Activated CD4-positive, alpha-beta T cell treated with anti-CD3 and anti-CD28 coated beads, Interleukin-2, amount 50 U/mL, for 48 hours (primary cell): ENCODE measurements around the gene PCDH1.
"Not testable (repeated sequence)": the region's sequence is repeated elsewhere in the genome, so short reads cannot be mapped to it uniquely, and the experiment has no call there.

Experiments used
- DNase-seq, 2 experiments: peaks; one replicate each; pipeline ENCODE4 v3.0.0-alpha.2; 2020

PCDH1 gene

GRCh38 chr5:141878186-141878710 lies at the start of gene PCDH1:
PCDH1 (minus strand) TSS chr5:141878410; CDS start chr5:141878262, 148 bp downstream.
- peak; percentile 15 to 24 for DNase-seq

DNA sequence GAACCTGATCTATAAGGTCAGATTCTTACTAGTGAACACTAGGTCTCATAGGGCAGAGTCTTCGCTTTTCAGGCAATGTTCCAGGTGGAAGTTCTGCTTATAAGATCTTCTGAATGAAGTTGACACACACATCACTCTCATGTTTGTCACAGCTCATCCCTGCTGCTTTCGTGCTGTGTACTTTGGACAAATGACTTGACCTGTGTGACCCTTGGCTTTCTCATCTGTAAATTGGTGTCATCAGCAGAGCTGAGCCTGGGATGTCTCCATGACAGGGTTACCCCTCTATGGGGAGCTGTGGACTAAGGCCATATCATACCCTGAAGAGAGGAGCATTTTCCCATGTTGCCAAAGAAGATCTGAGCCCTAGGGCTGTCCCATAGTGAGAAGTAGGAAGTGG lies 48.2 kb upstream of the PCDH1 start:
- no peak for DNase-seq

- DNase-seq = peak; percentile 96 to 97
Observed at GRCh38 chr5:141923448-141924313, 45.5 kb upstream of the PCDH1 start, which contains the start of gene DELE1. DELE1 (plus strand) TSS chr5:141923871; CDS start chr5:141923942, 71 bp downstream.

DNA sequence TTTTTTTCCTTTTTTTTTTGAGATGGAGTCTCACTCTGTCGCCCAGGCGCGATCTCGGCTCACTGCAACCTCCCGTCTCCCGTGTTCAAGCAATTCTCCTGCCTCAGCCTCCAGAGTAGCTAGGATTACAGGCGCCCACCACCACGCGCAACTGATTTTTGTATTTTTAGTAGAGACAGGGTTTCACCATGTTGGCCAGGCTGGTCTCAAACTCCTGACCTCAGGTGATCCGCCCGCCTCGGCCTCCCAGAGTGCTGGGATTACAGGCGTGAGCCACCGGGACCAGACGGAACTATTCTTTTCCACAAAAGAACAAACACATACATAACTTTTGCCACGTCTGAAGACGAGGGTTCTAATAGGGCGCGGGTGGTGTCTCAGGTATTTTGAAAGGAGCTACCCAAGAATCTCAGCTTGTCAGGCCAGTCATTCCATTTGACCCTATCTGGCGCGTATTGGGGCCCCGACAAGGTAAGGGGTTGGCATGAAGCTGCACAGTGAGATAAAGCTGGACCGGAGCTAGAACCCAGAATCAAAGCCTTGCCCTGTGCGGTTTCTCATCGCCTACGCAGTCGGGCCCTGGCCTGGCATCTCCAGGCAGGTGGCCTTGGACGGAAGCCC lies 44.7 kb upstream of the PCDH1 start:
- not testable (repeated sequence) for DNase-seq

GRCh38 chr5:141920771-141921170 lies 42.6 kb upstream of the PCDH1 start:
- no peak for DNase-seq

DNA sequence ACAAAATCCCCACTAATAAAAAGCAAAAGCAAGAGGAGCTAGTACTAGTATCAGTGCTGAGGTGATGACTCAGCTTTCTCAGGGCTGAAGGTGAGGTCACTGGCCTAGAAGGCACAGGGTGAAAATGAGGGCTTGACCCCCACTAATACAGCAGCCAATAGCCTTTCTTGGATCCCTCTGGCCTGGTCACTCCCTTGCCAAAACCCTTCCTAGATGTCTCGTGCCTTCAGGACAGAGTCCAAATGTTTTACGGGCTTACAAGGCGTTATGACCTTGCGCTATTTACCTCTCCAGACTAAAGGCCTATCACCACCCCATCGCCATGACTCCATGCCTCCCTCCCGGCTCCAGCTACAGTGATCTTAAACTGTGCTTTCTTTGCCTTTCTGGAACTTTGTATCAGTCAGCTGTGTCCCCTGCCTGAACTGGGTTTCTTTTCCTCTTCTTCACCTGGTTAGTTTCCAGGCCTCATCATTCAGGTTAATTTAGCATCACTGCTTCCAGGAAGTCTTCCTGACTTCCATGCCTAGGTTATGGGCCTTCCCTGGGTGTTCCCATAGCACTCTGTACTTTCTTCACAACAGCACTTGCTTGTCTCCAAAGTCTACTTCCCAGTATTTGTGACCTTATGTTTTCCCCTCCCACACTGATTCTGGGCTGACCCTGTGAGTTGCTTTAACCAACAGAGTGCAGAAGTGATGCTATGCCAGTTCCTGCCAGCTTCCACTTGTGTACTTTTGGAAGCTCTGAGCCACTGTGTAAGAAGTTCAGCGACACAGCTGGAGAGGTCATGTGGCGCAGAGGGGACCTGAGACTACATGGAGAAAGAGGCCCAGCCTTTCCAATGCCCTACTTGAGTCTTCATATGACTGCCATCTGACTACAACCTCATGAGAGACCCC lies 41.3 kb upstream of the PCDH1 start:
- DNase-seq = no peak

DNA sequence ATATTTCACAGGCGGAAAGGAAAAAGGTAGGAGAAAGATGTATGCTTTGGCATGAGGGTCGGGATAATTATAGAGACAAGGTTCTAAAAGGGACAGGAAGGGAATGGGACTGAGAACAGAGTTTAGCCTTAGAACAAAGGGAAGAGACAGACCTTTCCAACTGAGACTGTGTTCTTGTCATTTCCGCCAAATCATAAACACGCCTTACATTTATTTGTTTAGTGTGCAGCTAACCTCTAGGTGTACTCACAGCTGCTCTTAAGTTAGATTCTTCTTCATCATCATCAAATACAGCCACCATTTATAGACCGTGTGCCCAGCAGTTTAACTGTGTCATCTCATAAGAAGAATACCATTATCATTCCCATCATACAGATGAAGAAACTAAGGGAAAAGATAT lies 39.5 kb upstream of the PCDH1 start:
- no peak for DNase-seq

DNA sequence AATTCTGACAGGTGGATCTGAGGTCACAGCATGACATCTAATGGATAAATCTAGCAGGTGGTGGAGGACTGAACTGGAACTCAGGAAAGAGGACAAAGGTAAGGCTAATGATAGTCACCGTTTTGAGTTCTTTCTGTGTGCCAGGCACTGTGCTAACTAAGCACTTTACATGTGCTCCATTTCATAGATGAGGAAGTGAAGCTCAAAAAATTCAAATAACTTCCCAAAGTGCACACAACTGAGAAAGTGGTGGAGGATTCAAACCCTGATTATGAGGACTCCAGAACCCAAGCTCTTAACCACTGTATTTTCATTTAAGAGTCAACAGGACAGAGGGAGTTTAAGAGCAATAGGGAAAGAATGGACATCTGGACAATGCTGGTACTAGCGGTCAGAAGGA lies 38.3 kb upstream of the PCDH1 start:
- no peak for DNase-seq

DNA sequence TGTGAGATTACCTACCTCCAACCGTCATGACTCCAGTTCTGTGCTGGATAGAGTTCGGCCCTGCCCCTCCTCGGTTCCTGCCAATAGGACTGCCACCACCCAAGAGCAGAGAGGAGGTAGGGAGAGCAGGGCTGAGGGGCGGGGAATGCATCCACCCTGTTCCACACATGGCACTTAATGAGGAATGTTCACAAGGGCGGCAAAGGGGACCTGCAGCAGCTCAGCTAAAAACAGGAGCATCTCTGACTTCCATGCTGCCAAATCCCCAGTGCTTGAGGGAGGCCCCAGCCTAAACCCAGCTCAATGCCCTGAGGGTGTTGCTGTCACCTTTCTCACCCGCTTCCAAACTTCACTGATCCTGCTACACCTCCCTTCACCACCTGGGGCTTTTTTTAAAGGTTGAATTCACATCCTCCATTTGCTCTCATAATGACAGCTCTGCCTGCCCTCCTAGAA lies 37.7 kb upstream of the PCDH1 start:
- no peak for DNase-seq

DNA sequence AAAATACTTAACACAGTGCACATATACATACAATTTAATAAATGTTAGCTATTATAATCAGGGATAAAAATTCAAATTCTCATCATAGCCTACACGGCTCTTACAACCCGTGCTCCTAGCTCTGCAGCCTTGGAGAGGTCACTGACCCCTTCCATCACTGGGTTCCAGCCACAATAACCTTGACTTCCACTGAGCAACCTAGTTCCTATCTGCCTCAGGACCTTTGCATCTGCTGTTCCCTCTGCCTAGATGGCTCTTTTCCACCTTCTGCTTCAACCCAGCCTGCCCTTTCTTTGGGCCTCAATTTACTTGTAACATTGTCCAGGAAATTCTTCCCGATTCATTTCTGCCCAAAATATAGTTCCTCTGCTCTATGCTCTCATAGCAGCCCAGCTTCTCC lies 36.6 kb upstream of the PCDH1 start:
- no peak for DNase-seq

- DNase-seq = peak in 1 of 2 experiments; percentile 20
Observed at GRCh38 chr5:141914199-141914743, 36.1 kb upstream of the PCDH1 start.

DNA sequence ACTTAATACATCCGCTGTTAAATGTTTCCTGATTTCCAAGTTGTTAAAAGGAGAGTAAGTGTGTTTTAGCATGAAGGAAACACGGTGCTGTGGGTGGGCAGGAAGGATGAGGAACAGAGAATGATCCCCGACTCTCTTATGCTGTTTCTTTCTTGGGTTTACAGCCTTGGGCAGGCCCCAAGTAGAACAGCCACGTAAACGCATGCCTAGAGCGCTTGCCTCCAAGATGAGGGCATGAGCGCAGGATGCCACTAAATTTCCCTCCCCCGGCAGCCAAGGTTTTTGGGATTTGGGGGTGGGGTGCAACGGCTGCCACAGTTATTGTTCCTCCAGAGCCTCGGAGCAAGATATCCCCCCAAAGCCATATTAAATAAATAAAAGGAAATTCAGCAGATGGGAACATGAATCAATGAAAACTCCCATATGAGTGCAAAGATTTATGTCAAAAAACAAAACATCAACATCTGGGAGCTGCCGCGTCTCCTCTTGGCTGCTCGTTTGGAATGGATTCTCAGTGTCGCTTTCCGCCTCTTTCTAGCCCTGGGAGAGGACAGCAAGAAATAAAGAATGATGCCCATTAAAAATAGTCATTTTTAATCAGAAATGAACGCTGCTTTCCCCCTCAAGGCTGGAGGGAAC lies 35.5 kb upstream of the PCDH1 start:
- DNase-seq = no peak

DNA sequence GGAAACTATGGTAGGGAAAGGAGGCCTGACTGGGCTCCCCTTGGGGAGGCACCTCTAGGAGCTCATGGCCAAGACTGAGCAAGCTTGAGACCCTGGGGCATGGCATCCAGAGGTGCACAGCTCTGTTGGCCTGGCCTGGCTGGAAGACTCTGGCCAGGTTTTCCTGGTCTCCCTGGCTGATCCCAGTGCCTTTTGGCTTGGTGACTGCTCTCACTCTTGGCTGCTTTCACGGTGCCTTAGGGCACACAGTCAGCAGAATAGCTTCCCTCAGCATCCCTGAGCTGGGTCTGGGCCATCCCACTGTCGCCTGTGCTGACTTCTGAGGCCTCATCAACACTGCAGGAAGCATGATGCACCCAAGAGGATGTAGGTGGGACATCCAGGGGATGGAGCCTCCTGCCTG lies 32.1 kb upstream of the PCDH1 start:
- DNase-seq = no peak

GRCh38 chr5:141909212-141909611 lies 31.0 kb upstream of the PCDH1 start:
- DNase-seq = no peak

DNA sequence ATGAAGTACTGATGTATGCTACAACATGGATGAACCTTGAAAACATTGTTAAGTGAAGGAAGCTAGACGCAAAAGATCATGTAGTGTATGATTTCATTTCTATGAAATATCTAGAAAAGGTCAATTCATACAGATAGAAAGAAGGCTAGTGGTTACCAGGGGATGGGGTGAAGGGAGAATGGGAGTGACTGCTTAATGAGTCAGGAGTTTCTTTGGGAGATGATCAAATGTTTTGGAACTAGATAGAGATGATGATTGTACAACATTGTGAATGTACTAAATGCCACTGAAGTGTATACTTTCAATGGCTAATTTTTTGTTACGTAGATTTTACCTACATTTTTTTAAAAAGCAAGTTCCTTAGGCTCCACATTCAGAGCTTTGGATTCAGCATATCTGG lies 30.6 kb upstream of the PCDH1 start:
- DNase-seq = no peak

GRCh38 chr5:141906972-141907371 lies 28.8 kb upstream of the PCDH1 start:
- DNase-seq = no peak

GRCh38 chr5:141906517-141906916 lies 28.3 kb upstream of the PCDH1 start:
- no peak for DNase-seq

DNA sequence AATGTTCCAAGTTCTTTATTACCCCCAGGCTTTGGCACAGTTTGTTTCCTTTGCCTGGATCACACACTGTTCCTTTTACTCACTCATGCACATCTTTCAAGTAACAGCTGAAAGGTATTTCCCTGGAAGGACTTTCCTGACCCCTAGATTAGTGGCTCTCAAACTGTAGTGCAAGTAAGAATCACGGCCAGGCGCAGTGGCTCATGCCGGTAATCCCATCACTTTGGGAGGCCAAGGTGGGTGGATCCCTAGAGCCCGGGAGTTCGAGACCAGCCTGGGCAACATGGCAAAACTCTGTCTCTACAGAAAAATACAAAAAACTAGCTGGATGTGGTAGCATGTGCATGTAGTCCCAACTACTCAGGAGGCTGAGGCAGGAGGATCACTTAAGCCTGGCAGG lies 26.3 kb upstream of the PCDH1 start:
- no peak for DNase-seq

DNA sequence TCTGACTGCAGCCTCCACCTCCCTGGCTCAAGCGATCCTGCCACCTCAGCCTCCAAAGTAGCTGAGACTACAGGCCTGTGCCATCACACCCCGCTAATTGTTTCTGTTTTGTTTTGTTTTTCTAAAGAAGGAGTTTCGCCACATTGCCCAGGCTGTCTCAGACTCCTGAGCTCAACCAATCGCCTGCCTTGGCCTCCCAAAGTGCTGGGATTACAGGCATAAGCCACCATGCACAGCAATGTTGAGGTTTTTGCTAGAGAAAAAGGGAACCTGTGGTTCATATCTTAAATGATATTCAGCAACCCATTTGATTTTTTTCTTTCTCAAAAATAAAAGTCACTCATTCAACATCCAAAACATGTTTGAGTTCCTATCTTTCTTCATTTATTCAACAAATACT lies 25.1 kb upstream of the PCDH1 start:
- DNase-seq = no peak

DNA sequence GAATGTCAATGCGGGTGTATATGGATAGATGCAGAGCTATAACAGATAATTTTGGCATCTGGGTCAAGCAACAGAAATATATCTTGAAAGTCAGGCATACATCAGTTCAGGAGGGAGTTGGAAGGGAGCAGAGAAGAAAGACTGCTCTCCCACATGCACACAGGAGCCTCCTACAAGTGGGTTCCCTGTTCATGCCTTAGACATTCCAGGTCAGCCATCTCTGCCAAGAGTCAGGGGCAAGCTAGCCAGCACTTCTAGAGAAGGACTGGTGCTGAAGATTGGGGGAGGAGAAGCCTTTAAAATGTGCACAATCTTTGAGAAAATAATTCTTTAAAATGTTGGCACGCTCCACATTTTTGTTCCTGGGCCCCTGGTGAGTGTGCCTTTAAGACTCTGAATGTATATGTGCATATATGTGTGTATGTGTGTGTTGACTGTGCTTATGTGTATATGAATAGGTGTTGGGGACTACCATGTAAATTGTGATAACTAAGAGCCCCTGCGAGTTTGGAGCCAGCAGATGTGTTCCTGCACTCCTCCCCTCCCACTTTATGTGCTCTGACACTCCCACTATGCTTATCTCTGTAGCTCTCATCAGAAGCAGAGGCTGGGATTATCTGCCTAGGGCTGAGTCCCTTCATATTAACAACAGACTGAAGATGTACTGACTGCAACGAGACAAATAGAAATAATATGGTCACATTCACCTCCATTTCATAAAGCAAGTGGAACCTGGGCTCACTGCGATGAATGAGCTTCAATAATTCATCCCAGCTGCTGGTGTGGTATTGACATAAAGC lies 24.0 kb upstream of the PCDH1 start:
- no peak for DNase-seq

DNA sequence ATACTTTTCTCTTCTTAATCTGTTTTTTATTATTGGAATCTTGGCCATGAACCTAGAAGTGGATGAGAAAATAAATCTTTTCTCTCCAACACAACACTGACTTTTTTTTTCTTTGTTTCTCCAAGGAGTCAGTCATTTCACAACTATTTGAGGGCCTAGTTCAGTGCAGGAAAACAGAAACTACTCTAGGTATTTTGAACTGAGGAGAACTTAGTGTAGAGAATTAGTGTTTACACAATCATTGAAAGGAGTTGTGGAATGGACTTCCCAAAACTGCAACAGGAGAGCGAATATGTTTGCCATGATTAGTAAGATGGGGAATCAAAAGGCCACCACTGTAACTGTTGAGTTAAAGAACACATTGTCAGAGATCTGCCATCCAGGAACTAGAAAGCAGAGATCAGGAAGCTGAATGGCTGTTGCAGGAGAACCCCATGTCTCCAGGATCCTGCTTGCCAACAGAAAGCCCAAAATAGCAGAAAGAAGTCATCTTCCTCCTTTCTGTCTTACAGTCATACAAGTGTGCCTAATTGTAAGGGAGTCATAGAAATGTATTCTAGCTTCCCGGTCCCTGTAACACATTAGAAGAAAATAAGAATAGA lies 20.3 kb upstream of the PCDH1 start:
- no peak for DNase-seq
